ENCODE results near the gene CCDC192.

GRCh38 chr5:127801751-127802476 lies 98.7 kb downstream of the CCDC192 start:
- no peak for TF ChIP-seq CTCF (IDR thresholded peaks at IDR 0.05)
- TF ChIP-seq POLR2A (IDR thresholded peaks at IDR 0.05; ENCODE audit: low read depth), result no peak

Data from esophagus muscularis mucosa (tissue), 3 donors.